GM18505 (cell line): Measurements from ENCODE around the gene MYLK4.

Experiments used
- ATAC-seq: cut with Tn5 transposase; IDR thresholded peaks from one replicate; pipeline ENCODE4 v1.9.1; 2021; ENCODE audit not compliant: unreplicated experiment
- POLR2A ChIP-seq: IDR thresholded peaks from 4 replicates; pipeline ENCODE4 v1.6.1; 2011; ENCODE audit warnings: borderline replicate concordance; ENCODE audit not compliant: insufficient read depth, insufficient read length; ENCODE audit errors: extremely low read depth

Gene MYLK4

GRCh38 chr6:2684103-2684749 lies 66.5 kb downstream of the MYLK4 start:
- ATAC-seq = no peak
- no peak for TF ChIP-seq POLR2A

- ATAC-seq = no peak
- no peak for TF ChIP-seq POLR2A
Measured at GRCh38 chr6:2680264-2680922, 70.3 kb downstream of the MYLK4 start.

- TF ChIP-seq POLR2A = no peak
- no peak for ATAC-seq
Measured at GRCh38 chr6:2677080-2677593, 73.6 kb downstream of the MYLK4 start.

- no peak for TF ChIP-seq POLR2A
- no peak for ATAC-seq
Measured at GRCh38 chr6:2676048-2676447, 74.7 kb downstream of the MYLK4 start.

- no peak for ATAC-seq
- no peak for TF ChIP-seq POLR2A
Measured at GRCh38 chr6:2674857-2675256, 75.9 kb downstream of the MYLK4 start.

- TF ChIP-seq POLR2A = no peak
- no peak for ATAC-seq
Measured at GRCh38 chr6:2669067-2669700, 81.5 kb downstream of the MYLK4 start.

- no peak for ATAC-seq
- TF ChIP-seq POLR2A = no peak
Measured at GRCh38 chr6:2667617-2668016, 83.1 kb downstream of the MYLK4 start.

- TF ChIP-seq POLR2A = no peak
- ATAC-seq = no peak
Measured at GRCh38 chr6:2666906-2667575, 83.7 kb downstream of the MYLK4 start.

GRCh38 chr6:2665146-2666070 lies 85.3 kb downstream of the MYLK4 start:
- TF ChIP-seq POLR2A = no peak
- no peak for ATAC-seq

- no peak for ATAC-seq
- TF ChIP-seq POLR2A = no peak
Measured at GRCh38 chr6:2663123-2663522, 87.6 kb downstream of the MYLK4 start.

GRCh38 chr6:2661651-2662050 lies 89.1 kb downstream of the MYLK4 start:
- TF ChIP-seq POLR2A = no peak
- ATAC-seq = no peak

GRCh38 chr6:2659882-2660281 lies 90.8 kb downstream of the MYLK4 start:
- ATAC-seq = no peak
- TF ChIP-seq POLR2A = no peak
